ENCODE measurements around the gene GRAP.

Gene GRAP

GRCh38 chr17:19001907-19002590, 44.7 kb downstream of the GRAP start:
- no peak for DNase-seq

- no peak for DNase-seq
Observed at GRCh38 chr17:19000531-19001325, 46.0 kb downstream of the GRAP start.

GRCh38 chr17:18999911-19000310, 46.8 kb downstream of the GRAP start:
- no peak for DNase-seq

GRCh38 chr17:18999394-18999793, 47.4 kb downstream of the GRAP start:
- no peak for DNase-seq

DNA sequence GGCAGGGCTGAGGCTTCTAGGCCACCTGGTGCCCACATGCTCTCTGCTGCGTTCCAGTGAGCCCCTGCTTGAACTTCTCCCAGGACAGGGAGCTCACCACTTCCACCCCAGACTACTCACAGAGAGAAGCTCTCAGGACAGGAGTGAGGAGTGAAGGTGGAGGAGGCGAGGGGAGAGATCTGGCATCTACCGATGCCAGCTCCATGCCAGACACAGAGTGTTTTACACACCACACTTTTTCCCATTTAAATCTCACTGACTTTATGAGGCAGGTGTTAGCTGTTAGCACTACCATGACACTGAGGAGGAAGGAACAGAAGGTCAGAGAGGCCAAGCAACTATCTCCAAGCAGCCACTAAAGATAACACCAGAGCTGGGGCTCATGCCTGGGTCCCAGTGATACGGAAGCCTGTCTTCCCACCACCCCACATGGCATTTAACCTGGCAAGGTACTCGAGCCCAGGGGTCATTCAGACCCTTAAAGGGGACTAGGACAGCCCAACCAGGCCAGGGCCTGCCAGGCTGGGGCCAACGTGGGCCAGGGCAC, 49.0 kb downstream of the GRAP start:
- DNase-seq = no peak

- DNase-seq = no peak
Observed at GRCh38 chr17:18996458-18996857, 50.3 kb downstream of the GRAP start.

DNA sequence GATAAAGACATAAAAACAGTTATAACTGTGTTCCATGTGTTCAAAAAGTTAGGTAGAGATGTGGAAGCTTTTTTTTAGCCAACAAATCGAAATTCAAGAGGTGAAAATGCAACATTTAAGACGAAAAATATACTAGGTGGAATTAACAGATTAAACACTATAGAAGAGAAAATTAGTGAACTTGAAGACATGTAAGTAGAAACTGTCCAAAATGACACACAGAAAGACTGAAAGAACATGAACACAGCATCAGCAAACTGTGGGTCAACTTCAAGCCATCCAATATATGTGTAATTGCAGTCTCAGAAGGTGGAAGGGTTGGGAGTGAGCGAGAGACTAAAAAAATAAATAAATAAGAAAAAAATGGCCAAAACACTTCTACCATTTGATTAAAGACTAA, 51.5 kb downstream of the GRAP start:
- no peak for DNase-seq

GRCh38 chr17:18994631-18995030, 52.1 kb downstream of the GRAP start:
- no peak for DNase-seq

GRCh38 chr17:18993905-18994526, 52.7 kb downstream of the GRAP start:
- no peak for DNase-seq

GRCh38 chr17:18992454-18993130, 54.2 kb downstream of the GRAP start:
- no peak for DNase-seq

- DNase-seq = no peak
Observed at GRCh38 chr17:18991531-18992315, 55.0 kb downstream of the GRAP start.

GRCh38 chr17:18990331-18990730, 56.4 kb downstream of the GRAP start:
- DNase-seq = no peak

GRCh38 chr17:18988546-18989173, 58.1 kb downstream of the GRAP start:
- DNase-seq = no peak

- DNase-seq = no peak
Observed at GRCh38 chr17:18987862-18988545, 58.8 kb downstream of the GRAP start.

GRCh38 chr17:18987230-18987610, 59.5 kb downstream of the GRAP start:
- DNase-seq = no peak

GRCh38 chr17:18986541-18987229, 60.1 kb downstream of the GRAP start:
- DNase-seq = no peak

DNA sequence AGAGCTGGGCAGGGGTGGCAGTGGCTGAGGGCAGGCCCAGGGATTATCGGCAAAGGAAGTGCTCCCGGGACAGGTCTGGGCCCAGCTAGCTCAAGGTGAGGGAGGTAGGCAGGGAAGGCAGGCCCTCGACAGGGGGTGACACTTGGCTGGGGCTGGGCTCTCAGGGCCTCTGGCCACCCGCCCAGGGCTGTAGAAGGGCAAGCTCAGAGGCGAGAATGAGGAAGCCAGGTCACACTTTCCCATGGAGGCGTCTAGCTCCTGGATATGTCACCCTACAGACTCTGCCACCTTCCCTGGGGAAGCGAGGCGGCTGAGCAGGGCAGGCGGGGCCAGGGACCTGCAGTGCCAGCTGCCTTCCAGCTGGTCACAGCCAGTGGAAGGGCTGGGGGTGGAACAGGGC, 61.3 kb downstream of the GRAP start:
- no peak for DNase-seq

GRCh38 chr17:18984273-18985114, 62.3 kb downstream of the GRAP start:
- no peak for DNase-seq

- DNase-seq = peak; percentile 55
Observed at GRCh38 chr17:18981642-18982424, 64.9 kb downstream of the GRAP start.

Data from suppressor macrophage treated with lipopolysaccharide for 4 hours (primary cell).